VCaP (cell line): ENCODE results near the gene ATAD3A.
A peak's percentile ranks its signal among the peaks of the same experiment; 100 is the strongest.
"Not testable (repeated sequence)": the region's sequence is repeated elsewhere in the genome, so short reads cannot be mapped to it uniquely, and the experiment has no call there.

Experiments
- H3K27ac ChIP-seq: fragments of 450-650 bp; 2 replicates; pipeline ENCODE4 v1.5.1; 2017
- CTCF ChIP-seq: fragments of 450-650 bp; conservative IDR thresholded peaks from 2 replicates; pipeline ENCODE4 v1.5.1; 2017; ENCODE audit warnings: mild to moderate bottlenecking, moderate library complexity

The ATAD3A gene

GRCh38 chr1:1489231-1489630 is 22.7 kb upstream of the ATAD3A start:
- no peak overlapping the region for H3K27ac ChIP-seq
- TF ChIP-seq CTCF = no peak

DNA sequence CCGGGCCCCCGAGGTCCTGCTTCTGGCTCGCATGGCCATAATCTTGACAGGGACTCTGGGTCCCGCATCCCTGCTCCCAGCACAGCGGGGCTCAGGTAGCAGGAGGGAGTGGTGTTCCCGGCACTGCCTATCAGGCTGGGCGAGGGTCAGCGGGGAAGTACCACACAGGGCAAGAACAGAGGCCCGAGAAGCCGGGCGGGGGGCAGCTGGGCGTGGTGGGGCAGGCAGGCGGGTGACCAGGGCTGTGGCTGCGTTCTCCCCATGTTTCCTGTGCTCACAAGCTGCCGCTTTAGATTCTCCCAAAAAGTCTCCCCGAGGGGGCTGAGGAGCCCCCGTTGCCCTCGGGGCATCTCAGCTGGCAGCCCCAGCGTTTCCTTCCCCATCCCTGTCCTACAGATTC is 22.1 kb upstream of the ATAD3A start:
- TF ChIP-seq CTCF = no peak
- H3K27ac ChIP-seq = no peak overlapping the region

- TF ChIP-seq CTCF = no peak
- no peak overlapping the region for H3K27ac ChIP-seq
Measured at GRCh38 chr1:1490633-1491230, 21.2 kb upstream of the ATAD3A start.

- no peak for TF ChIP-seq CTCF
- no peak overlapping the region for H3K27ac ChIP-seq
Measured at GRCh38 chr1:1491601-1492000, 20.4 kb upstream of the ATAD3A start.

DNA sequence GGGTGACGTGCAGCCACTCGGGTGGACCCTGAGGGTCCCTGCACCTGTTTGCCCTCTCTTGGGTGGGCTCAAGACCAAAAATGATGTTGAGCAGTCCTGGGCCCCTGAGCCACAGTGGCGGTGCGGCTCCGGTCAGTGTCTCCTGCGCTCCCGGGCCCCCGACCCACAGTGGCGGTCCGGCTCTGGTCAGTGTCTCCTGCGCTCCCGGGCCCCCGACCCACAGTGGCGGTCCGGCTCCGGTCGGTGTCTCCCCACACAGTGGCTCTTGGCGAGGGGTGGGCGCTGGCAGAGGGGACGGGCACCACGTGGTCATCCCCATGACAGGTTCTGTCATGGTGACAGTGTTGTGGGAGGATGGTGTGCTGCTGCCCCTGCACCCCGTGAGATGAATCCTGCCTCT is 17.7 kb upstream of the ATAD3A start:
- not testable (repeated sequence) for H3K27ac ChIP-seq

DNA sequence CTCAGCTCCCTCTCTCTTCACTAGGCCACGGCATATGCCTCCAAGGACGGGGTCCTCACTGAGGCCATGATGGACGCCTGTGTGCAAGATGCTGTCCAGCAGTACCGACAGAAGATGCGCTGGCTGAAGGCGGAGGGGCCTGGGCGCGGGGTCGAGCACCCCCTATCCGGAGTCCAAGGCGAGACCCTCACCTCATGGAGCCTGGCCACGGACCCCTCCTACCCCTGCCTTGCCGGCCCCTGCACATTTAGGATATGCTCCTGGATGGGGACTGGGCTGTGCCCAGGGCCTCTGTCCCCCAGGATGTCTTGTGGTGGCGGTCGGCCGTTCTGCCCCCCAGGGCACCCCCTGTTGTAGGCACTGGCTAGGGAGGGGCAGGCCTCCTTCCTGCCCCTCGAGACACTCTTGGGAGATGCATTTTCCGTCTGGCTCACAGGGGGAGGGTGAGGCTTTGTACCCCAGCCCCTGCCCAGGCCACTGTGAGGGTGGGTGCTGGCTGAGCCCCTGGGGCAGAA is 16.4 kb upstream of the ATAD3A start:
- H3K27ac ChIP-seq = not testable (repeated sequence)

GRCh38 chr1:1504777-1505365 is 7.1 kb upstream of the ATAD3A start:
- peak; percentile 92 for TF ChIP-seq CTCF
- H3K27ac ChIP-seq = peak overlapping the region; percentile 88

GRCh38 chr1:1505366-1505798 is 6.6 kb upstream of the ATAD3A start:
- H3K27ac ChIP-seq = peak overlapping the region; percentile 88
- TF ChIP-seq CTCF = peak; percentile 3; the same call in 1 of the 2 replicates

GRCh38 chr1:1505801-1506200 is 6.2 kb upstream of the ATAD3A start:
- H3K27ac ChIP-seq = peak overlapping the region; percentile 88
